H9 (cell line): Measurements from ENCODE around the gene NUAK2. TPM values are rescaled to one million over a fixed set of nuclear protein-coding genes. Genes with fewer than 3 reads are reported as not detected.

Experiments used
- DNase-seq: peaks from one replicate; pipeline ENCODE4 v3.0.0-alpha.2; 2017
- H2AFZ ChIP-seq: one replicate; pipeline ENCODE4 v1.6.1; 2013; ENCODE audit warnings: mild to moderate bottlenecking, low read length, control low read depth, moderate library complexity
- H2AK5ac ChIP-seq: 2 replicates; pipeline ENCODE4 v1.6.1; 2013; ENCODE audit warnings: low read length, control low read depth, mixed read lengths; ENCODE audit not compliant: insufficient read length
- H2BK120ac ChIP-seq: one replicate; pipeline ENCODE4 v1.6.1; 2013; ENCODE audit warnings: low read depth, mild to moderate bottlenecking, low read length, control low read depth, inconsistent platforms; ENCODE audit not compliant: poor library complexity, severe bottlenecking
- H2BK12ac ChIP-seq: 2 replicates; pipeline ENCODE4 v1.6.1; 2013; ENCODE audit warnings: low read length, control low read depth, mixed read lengths, low read depth; ENCODE audit not compliant: insufficient read length
- H2BK15ac ChIP-seq: 2 replicates; pipeline ENCODE4 v1.6.1; 2013; ENCODE audit warnings: low read depth, low read length, control low read depth
- H2BK20ac ChIP-seq: one replicate; pipeline ENCODE4 v1.6.1; 2013; ENCODE audit warnings: low read depth, mild to moderate bottlenecking, low read length, control low read depth, inconsistent platforms; ENCODE audit not compliant: poor library complexity, severe bottlenecking
- H2BK5ac ChIP-seq: 2 replicates; pipeline ENCODE4 v1.6.1; 2013; ENCODE audit warnings: low read length, control low read depth, mixed read lengths; ENCODE audit not compliant: insufficient read length
- H3K14ac ChIP-seq: 2 replicates; pipeline ENCODE4 v1.6.1; 2013; ENCODE audit warnings: low read length, control low read depth; ENCODE audit not compliant: insufficient read depth
- H3K18ac ChIP-seq: 2 replicates; pipeline ENCODE4 v1.6.1; 2013; ENCODE audit warnings: low read depth, mild to moderate bottlenecking, mixed read lengths, low read length, control low read depth; ENCODE audit not compliant: insufficient read length
- H3K23ac ChIP-seq: 2 replicates; pipeline ENCODE4 v1.6.1; 2013; ENCODE audit warnings: low read length, control low read depth, mixed read lengths, low read depth; ENCODE audit not compliant: insufficient read length
- H3K23me2 ChIP-seq: 2 replicates; pipeline ENCODE4 v1.6.1; 2013; ENCODE audit warnings: low read depth, mild to moderate bottlenecking, mixed read lengths, low read length, control low read depth; ENCODE audit not compliant: insufficient read length, poor library complexity, severe bottlenecking
- H3K27ac ChIP-seq: 2 replicates; pipeline ENCODE4 v1.5.1; 2013; ENCODE audit warnings: low read length, control low read depth, mixed read lengths, low read depth; ENCODE audit not compliant: insufficient read length
- H3K27me3 ChIP-seq: 2 replicates; pipeline ENCODE4 v1.6.1; 2013; ENCODE audit warnings: low read length, control low read depth, inconsistent platforms; ENCODE audit not compliant: insufficient read depth
- H3K4ac ChIP-seq: 2 replicates; pipeline ENCODE4 v1.6.1; 2013; ENCODE audit warnings: low read depth, mild to moderate bottlenecking, control low read depth, inconsistent platforms, low read length, moderate library complexity
- H3K4me1 ChIP-seq: 2 replicates; pipeline ENCODE4 v1.6.1; 2013; ENCODE audit warnings: low read length, control low read depth, inconsistent platforms; ENCODE audit not compliant: insufficient read depth
- H3K4me2 ChIP-seq: 2 replicates; pipeline ENCODE4 v1.6.1; 2013; ENCODE audit warnings: low read length, control low read depth, mixed read lengths; ENCODE audit not compliant: insufficient read length, insufficient read depth
- H3K56ac ChIP-seq: 2 replicates; pipeline ENCODE4 v1.6.1; 2013; ENCODE audit warnings: low read depth, mild to moderate bottlenecking, mixed read lengths, low read length, control low read depth; ENCODE audit not compliant: insufficient read length
- H3K79me1 ChIP-seq: 2 replicates; pipeline ENCODE4 v1.6.1; 2013; ENCODE audit warnings: low read depth, mild to moderate bottlenecking, moderate library complexity, low read length, control low read depth, inconsistent platforms; ENCODE audit not compliant: insufficient read depth, poor library complexity, severe bottlenecking
- H3K79me2 ChIP-seq: 2 replicates; pipeline ENCODE4 v1.6.1; 2013; ENCODE audit warnings: low read length, control low read depth, inconsistent platforms; ENCODE audit not compliant: insufficient read depth
- H3K9ac ChIP-seq: 2 replicates; pipeline ENCODE4 v1.6.1; 2013; ENCODE audit warnings: low read length, control low read depth, mixed read lengths; ENCODE audit not compliant: insufficient read length; ENCODE audit errors: extremely low read depth
- H3K9me3 ChIP-seq: one replicate; pipeline ENCODE4 v1.6.1; 2013; ENCODE audit warnings: low read depth, low read length, inconsistent platforms; ENCODE audit not compliant: control insufficient read depth
- H3T11ph ChIP-seq: one replicate; pipeline ENCODE4 v1.6.1; 2013; ENCODE audit warnings: mild to moderate bottlenecking, low read length, control low read depth, inconsistent platforms
- H4K20me1 ChIP-seq: one replicate; pipeline ENCODE4 v1.6.1; 2013; ENCODE audit not compliant: control insufficient read depth, insufficient read length, insufficient read depth
- H4K5ac ChIP-seq: 2 replicates; pipeline ENCODE4 v1.6.1; 2013; ENCODE audit warnings: low read depth, mild to moderate bottlenecking, mixed read lengths, low read length, control low read depth; ENCODE audit not compliant: insufficient read length
- H4K8ac ChIP-seq: replicated peaks from 2 replicates; pipeline ENCODE4 v1.6.1; 2013; ENCODE audit warnings: low read length, control low read depth, mixed read lengths, low read depth; ENCODE audit not compliant: insufficient read length
- H4K91ac ChIP-seq: 2 replicates; pipeline ENCODE4 v1.6.1; 2013; ENCODE audit warnings: low read depth, mild to moderate bottlenecking, moderate library complexity, mixed read lengths, low read length, control low read depth; ENCODE audit not compliant: insufficient read length
- H3K27ac Mint-ChIP-seq, 3 experiments: 2 replicates in 2 of 3; 3 replicates in 1 of 3; pipeline ENCODE4 v1.8.0; 2020 to 2021; ENCODE audit warnings: mixed read lengths in 3 of 3, mild to moderate bottlenecking in 1 of 3, moderate library complexity in 1 of 3
- H3K27me3 Mint-ChIP-seq: 2 replicates; pipeline ENCODE4 v1.8.0; 2021; ENCODE audit warnings: low read depth, mild to moderate bottlenecking, moderate library complexity, mixed read lengths
- H3K36me3 Mint-ChIP-seq, 3 experiments: 2 replicates in 2 of 3; 3 replicates in 1 of 3; pipeline ENCODE4 v1.8.0; 2020 to 2021; ENCODE audit warnings: low read depth in 3 of 3, mixed read lengths in 3 of 3; ENCODE audit not compliant: insufficient read depth in 1 of 3
- H3K4me1 Mint-ChIP-seq, 2 experiments: 2 replicates each; pipeline ENCODE4 v1.8.0; 2020; ENCODE audit warnings: mixed read lengths in 2 of 2
- H3K4me3 Mint-ChIP-seq, 2 experiments: 2 replicates in 1 of 2; 3 replicates in 1 of 2; pipeline ENCODE4 v1.8.0; 2020 to 2021; ENCODE audit warnings: mild to moderate bottlenecking in 2 of 2, mixed read lengths in 2 of 2, moderate library complexity in 1 of 2
- H3K9me3 Mint-ChIP-seq, 2 experiments: 2 replicates in 1 of 2; 3 replicates in 1 of 2; pipeline ENCODE4 v1.8.0; 2020; ENCODE audit warnings: mild to moderate bottlenecking in 2 of 2, mixed read lengths in 2 of 2, moderate library complexity in 1 of 2
- CTCF ChIP-seq: fragments of 200-600 bp; sonication (generic); conservative IDR thresholded peaks from 3 replicates; pipeline ENCODE4 v1.8.0; 2021; ENCODE audit warnings: antibody characterized with exemption, mild to moderate bottlenecking
- WGBS: extraction: QIAGEN DNeasy Blood & Tissue Kit; methylation state at CpG from one replicate; pipeline ENCODE4 v1.1.7; 2013; ENCODE audit warnings: missing lambda C conversion rate, low lambda C conversion rate, mixed read lengths; ENCODE audit not compliant: insufficient read length; ENCODE audit errors: extremely low coverage; 5-methylcytosine and 5-hydroxymethylcytosine counted together
- total RNA-seq: library from RNA; stranded (reverse); gene quantifications from 2 replicates; pipeline ENCODE4 v1.2.1, GENCODE V29; 2021

The NUAK2 gene
- total RNA-seq, 1 experiment from 2014 or later, result 15.4 TPM

GRCh38 chr1:205354259-205355074 is 32.9 kb upstream of the NUAK2 start:
- H4K5ac ChIP-seq, result no peak overlapping the region
- no peak overlapping the region for H2AK5ac ChIP-seq
- no peak overlapping the region for H3K4me3 Mint-ChIP-seq
- H2AFZ ChIP-seq, result no peak overlapping the region
- no peak overlapping the region for H3K4me2 ChIP-seq
- no peak overlapping the region for H2BK12ac ChIP-seq
- H3K23ac ChIP-seq, result no peak overlapping the region
- peaks cover 16% of the 10 kb centered on the region; the same call in 1 of the 2 replicates for H3K4me1 ChIP-seq
- H3K9me3 Mint-ChIP-seq, result no peaks in the 10 kb centered on the region
- H2BK120ac ChIP-seq, result no peak overlapping the region
- peaks cover under 1% of the 10 kb centered on the region; the same call in 1 of the 2 replicates for H3K27me3 Mint-ChIP-seq
- H3K36me3 Mint-ChIP-seq, result no peaks in the 10 kb centered on the region; a peak in 1 of 7 replicates
- no peak overlapping the region for H3K56ac ChIP-seq
- TF ChIP-seq CTCF, result peak; percentile 90
- no peak overlapping the region for H3K9ac ChIP-seq
- no peaks in the 10 kb centered on the region for H3K79me2 ChIP-seq
- no peak overlapping the region for H3K27ac ChIP-seq
- H3K9me3 ChIP-seq, result no peaks in the 10 kb centered on the region
- WGBS, result no CpG with 5 or more reads among the region's 5 CpGs
- H3K27ac Mint-ChIP-seq, result no peak overlapping the region
- DNase-seq, result no peak
- H3K18ac ChIP-seq, result no peak overlapping the region
- no peak overlapping the region for H4K8ac ChIP-seq
- no peak overlapping the region for H4K91ac ChIP-seq
- no peak overlapping the region for H2BK15ac ChIP-seq
- H3T11ph ChIP-seq, result no peak overlapping the region
- H3K4me1 Mint-ChIP-seq, result peaks cover 78 to 84% of the 10 kb centered on the region in 2 experiments
- no peak overlapping the region for H3K14ac ChIP-seq
- no peaks in the 10 kb centered on the region for H3K79me1 ChIP-seq
- H3K4ac ChIP-seq, result no peak overlapping the region
- no peaks in the 10 kb centered on the region for H3K23me2 ChIP-seq
- no peak overlapping the region for H2BK5ac ChIP-seq
- H2BK20ac ChIP-seq, result no peak overlapping the region
- H4K20me1 ChIP-seq, result no peaks in the 10 kb centered on the region
- no peaks in the 10 kb centered on the region for H3K27me3 ChIP-seq
